ENCODE data around the gene MFAP5. TPM values are rescaled to one million over a fixed set of nuclear protein-coding genes. Genes with fewer than 3 reads are reported as not detected.

The MFAP5 gene
- total RNA-seq, 1 experiment from 2014 or later, result not detected

DNA sequence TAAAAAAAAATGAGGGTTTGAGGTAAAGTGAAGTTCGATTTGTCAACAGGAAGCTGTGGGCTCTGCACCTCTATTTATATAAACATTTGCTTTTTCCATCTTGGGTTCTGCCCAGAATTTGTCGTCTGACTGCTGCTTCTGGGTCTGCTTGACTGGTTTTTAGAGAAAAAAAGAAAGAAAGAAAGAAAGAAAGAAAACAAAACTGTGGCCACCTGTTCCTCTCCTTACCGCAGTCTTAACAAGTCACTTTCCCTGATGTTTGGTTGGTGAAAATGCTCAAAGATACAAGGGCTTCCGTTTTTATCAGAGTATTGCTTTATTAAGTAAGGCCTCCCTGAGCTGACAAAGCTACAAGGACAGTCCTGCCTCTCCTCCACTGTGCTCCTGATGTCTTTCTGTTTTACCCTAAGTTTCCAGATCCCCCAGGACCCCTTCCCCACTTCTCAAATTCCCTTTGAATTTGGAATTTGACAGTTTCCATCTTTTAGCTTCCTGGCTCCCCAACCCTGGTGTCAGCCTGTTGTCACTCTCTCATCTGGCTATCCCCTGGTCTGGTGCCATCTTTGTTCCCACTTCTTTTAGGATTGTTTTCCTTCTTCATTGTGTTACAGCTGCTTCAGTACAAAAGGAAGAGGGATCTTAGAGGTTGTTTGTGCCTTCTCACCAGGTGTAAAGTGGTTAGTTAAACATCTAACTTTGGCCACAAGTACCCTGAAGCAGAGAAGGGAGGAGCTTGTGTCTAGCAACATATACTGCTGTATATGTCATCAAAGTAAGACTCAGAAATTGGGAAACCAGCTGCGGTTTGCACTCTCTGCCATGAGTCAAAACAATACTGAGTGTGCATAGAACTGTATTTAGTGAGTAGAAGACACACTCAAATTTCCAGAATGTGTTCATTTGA, 18.0 kb downstream of the MFAP5 start:
- intact Hi-C loops (cut with micrococcal nuclease; ENCODE audit: unreplicated experiment), result no loop called here
- CTCF ChIA-PET, result interaction anchor here (0.5 to 1.3 kb wide), 2 partner anchors 8 to 13 kb away, joined by 3 to 5 read pairs; no protein-coding TSS in a partner anchor
- no peaks in the 10 kb centered on the region for H3K36me3 Mint-ChIP-seq (ENCODE audit: insufficient read depth, unreplicated experiment)
- no peaks in the 10 kb centered on the region for H3K9me3 Mint-ChIP-seq (ENCODE audit: low read depth, unreplicated experiment)
- no TSS peak for BruUV-seq (replicated peaks)
- peaks cover 9% of the 10 kb centered on the region for H3K27me3 Mint-ChIP-seq (ENCODE audit: unreplicated experiment)
- TF ChIP-seq, protein P1, sequence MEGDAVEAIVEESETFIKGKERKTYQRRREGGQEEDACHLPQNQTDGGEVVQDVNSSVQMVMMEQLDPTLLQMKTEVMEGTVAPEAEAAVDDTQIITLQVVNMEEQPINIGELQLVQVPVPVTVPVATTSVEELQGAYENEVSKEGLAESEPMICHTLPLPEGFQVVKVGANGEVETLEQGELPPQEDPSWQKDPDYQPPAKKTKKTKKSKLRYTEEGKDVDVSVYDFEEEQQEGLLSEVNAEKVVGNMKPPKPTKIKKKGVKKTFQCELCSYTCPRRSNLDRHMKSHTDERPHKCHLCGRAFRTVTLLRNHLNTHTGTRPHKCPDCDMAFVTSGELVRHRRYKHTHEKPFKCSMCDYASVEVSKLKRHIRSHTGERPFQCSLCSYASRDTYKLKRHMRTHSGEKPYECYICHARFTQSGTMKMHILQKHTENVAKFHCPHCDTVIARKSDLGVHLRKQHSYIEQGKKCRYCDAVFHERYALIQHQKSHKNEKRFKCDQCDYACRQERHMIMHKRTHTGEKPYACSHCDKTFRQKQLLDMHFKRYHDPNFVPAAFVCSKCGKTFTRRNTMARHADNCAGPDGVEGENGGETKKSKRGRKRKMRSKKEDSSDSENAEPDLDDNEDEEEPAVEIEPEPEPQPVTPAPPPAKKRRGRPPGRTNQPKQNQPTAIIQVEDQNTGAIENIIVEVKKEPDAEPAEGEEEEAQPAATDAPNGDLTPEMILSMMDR (IDR thresholded peaks at IDR 0.05; ENCODE audit: unreplicated experiment), result no peak
- no peak for DNase-seq
- H3K4me3 Mint-ChIP-seq (ENCODE audit: low read depth, unreplicated experiment), result no peak overlapping the region
- H3K27ac Mint-ChIP-seq (ENCODE audit: unreplicated experiment), result no peak overlapping the region
- peaks cover 13% of the 10 kb centered on the region for H3K4me1 Mint-ChIP-seq (ENCODE audit: low read depth, unreplicated experiment)

DNA sequence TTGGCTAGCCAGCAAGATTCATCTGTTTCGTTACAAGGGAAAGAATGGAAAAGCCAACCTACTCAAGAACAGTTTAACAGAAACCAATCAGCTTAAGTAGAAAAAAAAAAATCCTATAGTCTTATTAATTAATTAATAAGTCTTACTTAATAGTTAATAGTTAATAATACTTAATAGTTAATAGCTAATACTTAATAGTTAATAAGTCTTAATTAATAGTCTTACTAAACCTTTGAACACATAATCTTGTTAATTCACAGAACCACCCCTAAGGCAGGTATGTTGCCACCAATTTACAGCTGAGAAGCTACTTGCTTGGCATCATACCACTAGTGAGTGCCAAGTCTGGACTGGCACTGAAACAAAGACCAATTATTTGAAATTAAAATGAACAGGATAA, 19.9 kb downstream of the MFAP5 start:
- Mint-ChIP-seq H3K4me1 (ENCODE audit: low read depth, unreplicated experiment) (peaks cover 13% of the 10 kb centered on the region), H3K9me3 (ENCODE audit: low read depth, unreplicated experiment) (no peaks in the 10 kb centered on the region), H3K36me3 (ENCODE audit: insufficient read depth, unreplicated experiment) (no peaks in the 10 kb centered on the region), H3K4me3 (ENCODE audit: low read depth, unreplicated experiment) (no peak overlapping the region), H3K27me3 (ENCODE audit: unreplicated experiment) (no peaks in the 10 kb centered on the region), H3K27ac (ENCODE audit: unreplicated experiment) (no peak overlapping the region)
- TF ChIP-seq, protein P1 (IDR thresholded peaks at IDR 0.05; ENCODE audit: unreplicated experiment), result no peak
- CTCF ChIA-PET, result interaction anchor here (0.7 kb wide), 2 partner anchors 57 to 234 kb away, joined by 3 to 5 read pairs; no protein-coding TSS in a partner anchor
- BruUV-seq (replicated peaks), result no TSS peak
- DNase-seq, result no peak
- intact Hi-C loops (cut with micrococcal nuclease; ENCODE audit: unreplicated experiment), result no loop called here

DNA sequence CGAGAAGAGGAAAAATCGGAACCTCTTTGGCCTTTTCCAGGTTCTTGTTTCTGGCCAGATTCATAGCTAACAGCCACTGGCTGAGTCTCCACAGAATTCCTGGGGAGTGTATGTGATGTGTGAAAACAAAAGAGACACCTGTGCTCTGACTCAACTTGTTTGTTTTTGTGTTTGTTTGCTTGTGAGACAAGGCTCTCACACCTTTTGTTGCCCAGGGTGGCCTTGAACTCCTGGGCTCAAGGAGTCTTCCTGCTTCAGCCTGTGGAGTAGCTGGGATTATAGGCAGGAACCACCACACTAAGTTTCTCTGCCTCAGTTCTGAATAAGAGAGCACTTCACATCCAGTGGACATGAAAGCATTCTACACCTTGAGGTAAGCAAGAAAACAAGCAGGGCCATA, 22.7 kb downstream of the MFAP5 start:
- intact Hi-C loops (cut with micrococcal nuclease; ENCODE audit: unreplicated experiment), result no loop called here
- CTCF ChIA-PET, result no interaction called here
- H3K27me3 Mint-ChIP-seq (ENCODE audit: unreplicated experiment), result no peaks in the 10 kb centered on the region
- TF ChIP-seq, protein P1 (IDR thresholded peaks at IDR 0.05; ENCODE audit: unreplicated experiment), result no peak
- DNase-seq, result no peak
- H3K4me3 Mint-ChIP-seq (ENCODE audit: low read depth, unreplicated experiment), result no peak overlapping the region
- no peaks in the 10 kb centered on the region for H3K9me3 Mint-ChIP-seq (ENCODE audit: low read depth, unreplicated experiment)
- no TSS peak for BruUV-seq (replicated peaks)
- H3K27ac Mint-ChIP-seq (ENCODE audit: unreplicated experiment), result no peak overlapping the region
- peaks cover 11% of the 10 kb centered on the region for H3K4me1 Mint-ChIP-seq (ENCODE audit: low read depth, unreplicated experiment)
- H3K36me3 Mint-ChIP-seq (ENCODE audit: insufficient read depth, unreplicated experiment), result no peaks in the 10 kb centered on the region

DNA sequence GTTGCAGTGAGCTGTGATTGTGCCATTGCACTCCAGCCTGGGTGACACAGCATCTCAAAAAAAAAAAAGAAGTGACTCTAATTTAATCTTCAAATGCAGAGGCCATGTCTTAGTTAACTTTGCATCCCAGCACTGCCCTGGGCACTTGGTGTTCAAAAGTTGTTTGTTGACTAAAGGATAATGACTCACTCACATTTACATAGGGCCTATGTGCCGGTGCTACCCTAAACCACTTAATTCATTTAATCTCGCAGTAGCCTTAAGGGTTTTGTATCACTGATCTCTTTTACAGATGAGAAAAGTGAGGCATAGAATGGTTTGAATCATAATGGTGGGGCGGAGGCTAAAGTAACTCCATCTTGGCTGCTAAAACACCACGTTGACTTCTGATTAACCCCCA, 23.7 kb downstream of the MFAP5 start:
- BruUV-seq (replicated peaks), result no TSS peak
- Mint-ChIP-seq H3K9me3 (ENCODE audit: low read depth, unreplicated experiment) (no peaks in the 10 kb centered on the region), H3K4me1 (ENCODE audit: low read depth, unreplicated experiment) (peaks cover under 1% of the 10 kb centered on the region), H3K36me3 (ENCODE audit: insufficient read depth, unreplicated experiment) (no peaks in the 10 kb centered on the region), H3K4me3 (ENCODE audit: low read depth, unreplicated experiment) (no peak overlapping the region), H3K27me3 (ENCODE audit: unreplicated experiment) (no peaks in the 10 kb centered on the region), H3K27ac (ENCODE audit: unreplicated experiment) (no peak overlapping the region)
- intact Hi-C loops (cut with micrococcal nuclease; ENCODE audit: unreplicated experiment), result no loop called here
- CTCF ChIA-PET, result no interaction called here
- TF ChIP-seq, protein P1 (IDR thresholded peaks at IDR 0.05; ENCODE audit: unreplicated experiment), result no peak
- no peak for DNase-seq
